HG02678 (cell line): Measurements from ENCODE around the gene MYMK.
A peak's percentile ranks its signal among the peaks of the same experiment; 100 is the strongest.

Experiments used
- ATAC-seq: cut with Tn5 transposase; IDR thresholded peaks from one replicate; pipeline ENCODE4 v1.9.1; 2021; ENCODE audit warnings: mild to moderate bottlenecking, moderate library complexity; ENCODE audit not compliant: unreplicated experiment

Gene MYMK

DNA sequence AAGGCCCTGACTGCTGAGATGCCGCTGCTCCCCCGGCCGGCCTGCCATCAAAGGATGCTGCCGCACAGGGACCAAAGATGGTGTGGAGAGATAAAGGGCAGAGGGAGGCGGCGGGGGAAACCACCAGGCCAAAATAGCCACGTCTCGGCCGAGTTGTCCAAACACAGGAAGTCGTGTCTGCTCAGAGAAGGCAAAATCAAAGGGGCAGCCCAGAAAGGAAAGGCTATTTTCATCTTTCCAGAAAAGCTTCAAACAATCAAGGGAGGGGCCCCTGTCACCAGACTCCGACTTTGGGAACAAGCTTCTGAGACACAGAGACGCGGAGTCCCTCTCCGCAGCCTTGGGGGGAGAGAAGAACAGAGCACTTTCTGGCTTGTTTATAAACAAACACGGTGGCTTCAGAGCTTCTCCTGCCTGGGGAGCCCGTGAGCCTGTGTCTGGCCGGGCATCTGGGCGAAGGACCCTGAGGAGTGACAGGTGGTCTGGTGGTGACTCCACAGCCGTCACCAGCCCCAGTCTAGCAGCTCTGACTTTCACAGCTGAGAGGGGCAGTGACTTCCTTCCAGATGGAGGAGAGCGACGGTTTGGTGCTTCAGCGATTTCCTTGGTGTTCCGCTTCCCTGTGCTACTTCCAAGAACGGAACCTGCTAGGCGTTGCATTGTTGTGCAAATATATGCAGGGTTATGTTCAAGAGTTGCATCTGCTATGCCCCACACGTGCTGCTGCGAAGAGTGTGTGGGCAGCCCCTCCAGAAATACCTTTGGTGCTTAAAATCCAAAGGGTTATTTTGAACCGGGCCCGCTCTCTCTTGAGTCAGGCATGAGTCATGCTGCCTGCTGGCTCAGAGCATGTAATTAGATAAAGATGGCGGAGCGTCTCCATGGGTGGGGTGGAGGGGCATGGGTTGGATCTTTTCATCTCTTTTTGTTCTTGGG is 33.7 kb upstream of the MYMK start:
- peak; percentile 58 for ATAC-seq

DNA sequence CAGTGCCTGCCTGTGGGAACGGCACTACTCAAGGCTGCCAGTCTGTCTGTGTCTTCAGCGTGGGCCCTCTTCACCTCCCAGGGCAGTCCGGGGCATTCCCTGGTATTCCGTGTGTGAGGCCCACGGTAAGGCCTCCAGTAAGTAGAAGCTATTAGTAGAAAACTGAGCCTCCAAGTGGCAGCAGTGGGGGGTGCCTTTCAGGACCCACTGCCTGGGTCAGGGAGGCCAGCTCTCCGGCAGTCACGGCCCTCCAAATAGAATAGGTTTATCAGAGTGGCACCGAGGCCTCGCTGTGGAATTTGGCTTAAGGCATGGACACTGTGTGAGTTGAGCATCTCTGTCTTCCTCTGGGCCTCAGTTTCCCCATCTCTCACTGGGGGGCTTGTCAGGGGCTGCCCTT is 32.8 kb upstream of the MYMK start:
- no peak for ATAC-seq

DNA sequence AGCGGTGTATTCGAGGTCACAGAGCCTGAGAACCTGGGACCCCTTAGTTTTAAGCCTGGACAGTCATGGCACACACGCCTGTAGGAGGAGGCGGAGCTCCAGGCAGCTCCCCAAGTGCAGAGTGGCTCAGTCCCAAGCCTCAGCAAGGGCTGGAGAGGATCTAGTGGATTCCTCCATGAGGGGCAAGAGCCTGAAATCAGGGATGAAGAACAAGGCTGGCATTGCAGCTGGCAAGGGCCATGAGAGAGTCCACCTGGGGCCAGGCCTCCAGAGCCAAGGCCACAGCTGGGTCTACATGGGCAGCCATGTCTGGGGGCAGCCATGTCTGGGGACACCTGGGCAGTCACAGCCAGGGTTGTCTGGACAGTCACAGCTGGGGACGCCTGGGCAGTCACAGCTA is 31.6 kb upstream of the MYMK start:
- ATAC-seq, result no peak

DNA sequence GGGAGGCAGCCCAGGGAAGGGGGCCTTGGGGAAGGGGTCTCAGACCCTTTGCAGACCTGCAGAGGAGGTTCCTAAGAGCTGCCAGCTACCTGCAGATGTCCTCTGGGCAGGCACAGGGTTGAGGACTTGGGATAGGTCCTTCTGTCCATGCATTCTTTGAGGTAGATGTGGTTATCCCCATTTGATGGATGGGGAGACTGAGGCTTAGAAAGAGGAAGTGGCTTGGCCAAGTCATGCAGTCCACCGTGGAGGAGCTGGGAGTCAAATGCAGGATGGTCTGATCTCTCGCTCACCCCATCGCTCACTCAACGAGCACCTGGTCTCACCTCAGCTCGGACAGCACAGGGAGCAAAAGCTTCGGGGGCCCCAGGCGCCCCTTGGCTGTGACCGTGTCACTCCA is 30.0 kb upstream of the MYMK start:
- no peak for ATAC-seq

DNA sequence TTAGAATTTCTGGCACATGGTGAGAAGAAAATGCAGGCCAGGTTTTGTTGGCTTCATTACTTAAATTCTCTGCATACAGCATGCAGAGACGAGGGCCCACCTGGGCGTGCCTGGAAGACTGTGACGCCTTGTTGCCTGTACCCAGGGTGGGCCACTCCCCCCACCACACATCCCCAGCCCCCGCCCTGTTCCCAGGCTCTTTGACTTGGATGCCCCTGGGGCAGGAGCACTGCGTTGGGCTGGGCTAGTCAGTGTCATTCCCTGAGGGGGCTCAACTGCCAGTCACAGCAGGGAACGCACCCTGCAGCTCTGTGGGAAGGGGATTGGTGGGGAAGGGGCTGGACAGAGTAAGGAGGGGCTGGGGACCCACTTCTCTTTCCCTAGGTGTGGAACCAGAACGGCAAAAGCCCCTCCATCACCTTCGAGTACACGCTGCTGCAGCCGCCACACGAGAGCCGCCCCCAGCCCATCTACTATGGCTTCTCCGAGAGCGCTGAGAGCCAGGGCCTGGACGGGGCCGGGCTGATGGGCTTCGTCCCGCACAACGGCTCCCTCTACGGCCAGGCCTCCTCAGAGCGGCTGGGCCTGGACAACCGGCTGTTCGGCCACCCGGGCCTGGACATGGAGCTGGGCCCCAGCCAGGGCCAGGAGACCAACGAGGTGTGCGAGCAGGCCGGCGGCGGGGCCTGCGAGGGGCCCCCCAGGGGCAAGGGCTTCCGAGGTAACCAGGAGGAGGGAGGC is 29.4 kb upstream of the MYMK start:
- ATAC-seq, result no peak

DNA sequence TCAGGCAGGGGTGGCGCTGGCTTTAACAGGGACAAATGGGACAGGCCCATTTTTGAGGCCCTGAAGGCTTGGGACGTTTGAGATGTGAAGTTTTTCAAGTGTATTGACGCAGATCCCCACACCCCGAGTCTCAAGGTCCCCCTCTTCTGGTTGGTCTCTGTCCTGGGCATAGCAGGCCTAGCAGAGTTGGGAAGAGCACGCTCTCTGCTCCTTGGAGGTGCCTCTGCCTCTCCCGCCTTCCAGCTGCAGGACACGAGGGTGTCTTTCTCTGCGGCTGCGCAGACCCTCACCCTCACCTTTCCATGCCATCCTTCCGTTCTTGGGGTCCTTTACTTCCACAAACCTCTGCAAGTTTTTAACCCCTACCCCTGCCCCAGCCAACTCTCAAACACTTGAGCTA is 28.4 kb upstream of the MYMK start:
- no peak for ATAC-seq

DNA sequence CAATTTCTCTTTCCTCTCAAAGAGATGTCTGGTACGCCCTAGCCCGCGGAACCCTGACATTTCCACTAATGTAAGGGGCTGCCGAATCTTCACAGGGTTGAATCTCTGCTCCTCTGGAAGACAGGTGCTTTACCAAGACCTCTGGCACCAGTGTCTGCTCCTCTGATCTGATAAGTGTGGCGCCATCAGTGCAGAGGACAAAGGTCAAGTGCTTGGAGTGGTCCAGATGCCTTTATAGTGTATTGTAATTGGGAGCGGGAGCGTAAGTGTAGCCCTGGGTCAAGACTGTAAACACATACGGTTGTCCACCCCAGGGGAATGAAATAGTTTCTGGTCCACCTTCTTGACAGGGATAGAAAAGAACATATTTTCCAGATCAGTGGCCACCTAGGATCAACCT is 27.5 kb upstream of the MYMK start:
- ATAC-seq, result no peak

DNA sequence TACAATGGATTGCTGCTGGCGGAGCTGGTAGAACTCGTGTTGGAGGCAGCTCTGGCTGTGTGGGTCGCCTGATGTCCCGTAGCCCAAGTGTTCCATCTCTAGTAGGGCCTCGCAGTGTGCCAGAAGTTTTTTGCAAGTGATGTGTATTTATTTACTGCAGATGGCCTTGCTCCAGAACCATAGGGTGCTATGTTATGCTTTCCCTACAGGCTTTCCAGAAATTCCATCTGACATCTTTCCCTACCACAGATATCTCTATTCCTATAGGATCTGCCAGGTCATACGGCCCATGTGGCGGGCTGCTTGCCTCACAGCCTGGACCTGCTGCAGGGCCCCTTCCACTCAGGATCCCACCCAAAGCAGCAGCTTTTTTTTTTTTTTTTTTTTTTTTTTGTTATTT is 26.7 kb upstream of the MYMK start:
- ATAC-seq, result no peak

DNA sequence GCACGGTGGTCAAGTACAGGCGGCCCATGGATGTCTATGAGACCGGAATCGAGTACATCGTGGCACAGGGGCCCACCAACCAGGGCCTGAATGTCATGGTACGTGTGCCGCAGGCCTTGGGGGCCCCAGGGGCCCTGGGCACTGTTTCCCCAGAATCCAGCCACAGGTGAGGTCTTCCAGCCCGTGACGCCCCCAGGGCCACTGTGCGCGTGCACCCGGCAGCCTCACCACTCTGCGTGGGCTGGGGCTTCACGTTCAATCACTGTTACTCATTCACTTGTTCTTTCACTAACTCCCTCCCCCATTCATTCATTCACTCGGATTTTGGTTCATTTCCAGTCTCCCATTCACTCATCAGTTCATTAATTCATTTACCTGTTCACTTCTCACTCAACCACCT is 22.4 kb upstream of the MYMK start:
- no peak for ATAC-seq

DNA sequence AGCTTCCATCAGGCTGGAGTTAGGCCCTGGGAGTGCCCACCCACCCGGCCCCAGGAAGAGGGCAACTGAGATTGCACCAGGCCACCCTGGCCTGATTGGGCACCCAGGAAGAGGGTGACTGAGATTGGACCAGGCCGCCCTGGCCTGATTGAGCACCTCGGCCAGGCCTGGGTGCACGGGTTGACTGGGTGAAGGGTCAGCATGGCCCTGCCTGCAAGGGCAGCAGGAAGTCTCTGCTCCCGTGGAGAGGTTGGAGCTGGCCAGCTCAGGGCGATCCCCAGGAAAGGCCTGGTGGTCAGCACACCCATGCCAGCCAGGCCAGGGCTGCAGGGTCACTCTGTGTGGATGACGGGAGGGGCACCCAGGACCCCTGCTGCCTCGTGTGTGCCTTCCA is 21.5 kb upstream of the MYMK start:
- ATAC-seq, result no peak

DNA sequence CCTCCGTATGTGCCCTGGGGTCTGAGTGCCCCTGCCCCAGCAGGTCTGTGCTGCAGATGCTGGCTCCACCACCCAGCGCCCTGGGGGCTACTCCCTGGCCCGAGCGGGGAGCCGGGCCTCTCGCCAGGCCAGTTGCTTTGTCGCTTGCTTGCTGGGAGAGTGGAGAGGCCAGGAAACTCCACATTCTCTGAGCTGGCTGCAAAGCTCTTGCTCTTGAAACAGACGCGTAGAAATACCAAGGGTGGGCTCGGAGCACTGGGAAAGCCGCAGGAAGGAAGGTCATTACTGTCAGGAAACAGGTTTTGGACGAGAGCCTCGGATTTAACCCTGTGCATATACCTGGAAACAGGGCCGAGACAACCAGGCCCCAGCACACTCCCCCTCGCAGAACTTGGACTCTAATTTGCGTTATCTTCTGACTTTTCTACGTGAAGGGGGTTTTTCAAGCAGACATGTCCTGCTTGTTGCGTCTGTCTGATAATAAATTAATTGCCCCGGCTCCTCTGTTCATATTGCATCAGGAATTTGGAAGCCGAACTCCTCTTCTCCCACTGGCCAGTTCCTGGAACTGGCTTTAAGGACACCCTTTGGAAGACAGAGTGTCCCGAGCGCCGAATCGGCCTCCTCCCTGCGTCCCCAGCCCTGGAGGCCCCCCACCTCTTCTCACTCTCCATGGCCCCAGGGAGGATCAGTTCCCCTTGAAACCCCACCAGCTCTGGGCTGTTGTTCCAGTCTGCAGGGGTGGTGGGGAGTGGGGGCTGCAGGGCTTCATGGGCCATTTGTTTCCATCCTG is 20.9 kb upstream of the MYMK start:
- no peak for ATAC-seq

DNA sequence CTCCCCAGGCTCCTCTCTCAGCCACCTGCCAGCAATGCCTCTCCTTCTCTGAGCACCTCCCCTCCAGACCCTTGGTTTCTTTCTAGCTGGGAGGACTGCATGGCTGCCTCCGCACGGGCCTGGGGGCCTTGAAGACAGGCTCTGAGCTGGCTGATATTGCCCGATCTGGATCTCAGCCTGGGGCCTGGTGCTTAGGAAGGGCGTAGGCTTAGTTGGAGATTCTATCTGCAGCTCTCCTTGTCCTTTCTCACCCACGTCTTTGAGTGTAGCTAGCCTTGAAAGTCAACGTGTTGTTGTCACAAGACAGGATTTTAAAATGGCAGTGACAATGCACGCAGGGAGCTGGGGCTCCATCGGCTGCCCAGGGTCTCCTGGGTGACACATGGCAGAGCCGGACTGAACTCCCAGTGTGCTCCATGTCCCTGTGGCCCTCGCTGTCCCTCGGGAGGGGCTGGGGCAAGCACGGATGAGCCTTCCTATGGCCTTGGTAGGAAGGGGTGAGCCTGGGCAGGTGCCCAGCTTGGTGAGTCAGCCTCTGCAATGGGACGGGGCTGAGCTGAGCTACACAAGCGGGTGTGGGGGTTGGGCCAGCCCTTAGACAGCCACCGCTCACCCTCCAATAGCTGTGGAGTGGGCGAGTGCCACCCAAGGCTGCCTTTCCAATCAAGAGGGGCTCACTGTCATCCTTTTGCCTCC is 19.2 kb upstream of the MYMK start:
- no peak for ATAC-seq

DNA sequence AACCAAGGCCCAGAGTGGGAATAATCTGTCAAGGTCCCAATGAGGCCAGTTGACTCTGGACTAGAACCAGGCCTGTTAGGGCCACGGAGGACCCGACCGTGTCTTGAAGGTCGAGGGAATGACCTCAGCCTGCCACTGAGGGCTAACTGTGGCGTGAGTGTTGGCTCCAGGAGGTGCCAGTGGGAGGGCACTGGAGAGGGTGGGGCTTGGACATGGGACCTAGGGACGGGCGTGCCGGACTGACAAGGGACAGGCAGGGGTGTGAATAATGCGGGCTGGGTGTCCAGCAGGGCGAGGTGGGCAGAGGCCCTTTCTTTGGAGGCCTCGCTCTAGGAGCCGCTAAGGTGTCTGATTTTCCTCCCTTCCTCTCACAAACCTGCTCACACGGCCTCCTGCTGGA is 17.2 kb upstream of the MYMK start:
- no peak for ATAC-seq

DNA sequence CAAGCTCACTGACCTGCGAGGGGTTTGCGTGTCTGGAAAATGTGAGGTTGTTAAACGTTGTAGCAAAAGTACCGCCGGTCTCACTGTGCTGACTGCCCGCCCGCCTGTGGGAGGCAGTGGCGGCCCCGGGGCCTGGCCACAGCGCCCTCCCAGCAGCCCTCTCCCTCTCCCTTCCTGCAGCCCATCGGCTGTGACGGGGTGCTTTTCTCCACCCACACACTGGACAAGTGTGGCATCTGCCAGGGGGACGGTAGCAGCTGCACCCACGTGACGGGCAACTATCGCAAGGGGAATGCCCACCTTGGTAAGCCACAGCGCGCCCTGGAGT is 15.9 kb upstream of the MYMK start:
- ATAC-seq, result no peak

DNA sequence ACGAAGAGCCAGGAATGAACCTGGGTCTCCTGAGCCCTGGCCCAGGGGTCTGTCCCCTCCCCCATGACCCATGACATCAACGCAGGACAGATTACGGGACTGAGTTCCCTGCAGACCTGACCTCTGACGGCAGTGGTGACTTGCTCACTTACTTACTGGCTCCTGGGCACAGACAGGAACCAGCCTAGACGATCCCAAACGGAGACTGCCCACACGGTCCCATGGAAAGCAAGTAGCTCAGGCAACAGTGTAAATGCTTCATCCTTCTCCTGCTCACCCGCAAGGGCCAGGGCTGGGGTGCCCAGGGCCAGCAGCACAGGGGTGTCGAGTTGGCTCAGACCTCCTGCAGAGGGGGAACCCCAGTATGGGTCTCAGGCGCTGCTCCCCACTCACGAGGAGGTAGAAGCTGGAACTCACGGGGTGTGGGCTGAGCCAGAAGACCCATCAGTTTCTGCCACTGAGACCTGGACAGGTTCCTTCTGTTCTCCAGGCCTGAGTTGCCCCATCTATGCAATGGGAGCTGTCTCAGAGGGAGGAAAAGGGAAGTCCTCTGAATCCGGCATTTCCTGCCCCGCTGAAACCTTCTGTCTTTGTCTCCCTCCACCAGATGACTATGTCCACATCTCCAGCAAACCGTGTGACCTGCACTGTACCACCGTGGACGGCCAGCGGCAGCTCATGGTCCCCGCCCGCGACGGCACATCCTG is 15.4 kb upstream of the MYMK start:
- no peak for ATAC-seq

DNA sequence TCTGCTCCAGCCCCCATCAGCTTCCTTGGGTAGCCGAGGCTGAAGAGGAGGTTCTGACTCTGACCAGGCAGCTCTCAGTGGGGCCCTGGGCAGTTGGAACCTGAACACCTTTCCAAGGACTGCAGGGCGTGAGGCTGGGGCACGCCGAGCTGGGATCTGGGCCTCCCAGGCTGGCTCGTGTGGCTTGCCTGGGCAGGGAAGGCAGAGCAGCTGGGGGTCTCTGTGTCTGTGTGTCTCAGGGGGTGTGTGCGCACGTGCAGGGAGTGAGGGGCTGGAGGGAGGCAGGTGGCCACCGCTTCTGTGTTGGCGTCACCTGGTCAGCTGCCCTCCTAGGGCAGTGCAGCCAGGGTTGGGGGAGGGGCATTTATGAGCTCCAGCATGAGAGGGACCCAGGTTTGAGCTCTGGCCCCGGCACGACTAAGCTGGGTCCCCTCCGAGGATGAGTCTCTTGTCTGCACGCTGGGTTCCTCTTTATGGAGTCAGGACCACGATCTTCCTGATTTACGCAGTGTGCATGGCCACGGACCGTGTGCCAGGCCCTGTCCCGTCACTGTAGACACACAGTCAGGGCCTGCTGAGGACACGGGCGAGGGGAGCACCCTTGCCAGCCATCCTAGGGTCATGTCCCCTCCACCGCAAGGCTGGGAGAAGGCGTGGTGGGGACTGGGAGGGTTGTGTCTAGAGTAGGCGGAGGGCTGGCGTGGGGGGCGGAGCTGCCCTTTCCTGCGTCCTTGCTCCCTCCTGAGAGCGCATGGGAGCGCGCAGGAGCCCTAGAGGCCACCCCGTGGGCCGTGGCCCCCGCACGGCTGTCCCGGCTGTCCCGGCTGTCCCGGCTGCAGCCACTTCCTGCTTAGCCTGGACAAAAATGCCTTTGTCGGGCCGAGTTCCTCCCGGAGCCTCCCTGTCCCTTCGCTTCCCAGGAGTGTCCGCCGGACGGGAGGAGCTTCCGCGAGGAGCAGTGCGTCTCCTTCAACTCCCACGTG is 14.4 kb upstream of the MYMK start:
- ATAC-seq, result no peak

DNA sequence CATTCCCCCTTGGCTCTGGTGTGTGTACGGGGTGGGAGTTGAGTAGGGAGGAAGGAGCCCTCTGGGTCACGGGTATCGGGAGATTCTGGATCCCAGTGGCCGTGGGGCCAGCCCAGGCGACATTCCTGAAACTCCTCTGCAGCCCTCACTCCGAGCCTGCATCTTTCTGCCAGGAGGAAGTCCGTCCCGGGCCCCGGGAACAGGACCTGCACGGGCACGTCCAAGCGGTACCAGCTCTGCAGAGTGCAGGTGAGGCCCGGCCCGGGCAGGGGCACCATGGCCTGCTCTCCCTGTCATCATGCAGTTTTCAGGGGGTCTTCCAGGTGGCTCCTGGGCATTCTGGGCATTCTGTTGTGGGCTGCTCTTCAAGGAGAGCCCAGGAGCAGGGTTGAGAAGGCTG is 13.4 kb upstream of the MYMK start:
- ATAC-seq, result no peak

DNA sequence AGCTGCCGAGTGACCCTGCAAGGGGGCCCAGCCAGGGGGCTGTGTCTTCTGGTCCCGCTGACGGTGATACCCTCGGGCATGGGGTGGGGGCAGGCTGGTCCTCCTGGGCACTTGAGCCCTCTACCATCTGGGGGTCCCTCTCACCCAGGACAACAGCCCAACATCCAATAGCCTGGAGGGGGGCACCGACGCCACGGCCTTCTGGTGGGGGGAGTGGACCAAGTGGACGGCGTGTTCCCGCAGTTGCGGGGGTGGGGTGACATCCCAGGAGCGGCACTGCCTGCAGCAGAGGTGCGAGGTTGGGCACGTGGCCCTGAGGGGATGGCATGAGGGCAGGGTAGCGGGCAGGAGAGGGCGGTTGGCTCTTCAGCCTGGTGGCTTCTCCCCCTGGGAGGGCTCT is 12.5 kb upstream of the MYMK start:
- no peak for ATAC-seq

DNA sequence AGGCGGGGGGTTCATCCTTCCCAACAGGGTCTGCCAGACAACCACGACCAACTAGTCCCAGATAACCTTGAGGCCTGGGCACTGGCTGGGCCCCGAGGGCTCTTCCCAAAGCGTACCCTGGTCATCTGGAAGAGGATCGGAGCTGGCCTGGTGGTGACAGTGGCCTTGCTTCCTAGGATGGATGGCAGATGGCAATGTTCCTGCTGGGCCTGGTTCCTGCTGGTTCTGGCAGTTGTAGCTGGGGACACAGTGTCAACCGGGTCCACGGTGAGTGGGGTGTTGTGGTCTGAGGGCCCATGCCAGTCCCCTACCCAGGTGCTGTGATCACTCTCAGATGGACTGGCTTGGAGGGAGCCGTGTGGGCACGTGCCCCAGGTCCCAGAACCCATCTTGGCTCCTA is 11.8 kb upstream of the MYMK start:
- ATAC-seq, result no peak
